ENCODE measurements around the gene RPS4Y2. TPM values are rescaled to one million over a fixed set of nuclear protein-coding genes. Genes with fewer than 3 reads are reported as not detected.

Gene RPS4Y2
- total RNA-seq: not detected in 2 replicates

DNA sequence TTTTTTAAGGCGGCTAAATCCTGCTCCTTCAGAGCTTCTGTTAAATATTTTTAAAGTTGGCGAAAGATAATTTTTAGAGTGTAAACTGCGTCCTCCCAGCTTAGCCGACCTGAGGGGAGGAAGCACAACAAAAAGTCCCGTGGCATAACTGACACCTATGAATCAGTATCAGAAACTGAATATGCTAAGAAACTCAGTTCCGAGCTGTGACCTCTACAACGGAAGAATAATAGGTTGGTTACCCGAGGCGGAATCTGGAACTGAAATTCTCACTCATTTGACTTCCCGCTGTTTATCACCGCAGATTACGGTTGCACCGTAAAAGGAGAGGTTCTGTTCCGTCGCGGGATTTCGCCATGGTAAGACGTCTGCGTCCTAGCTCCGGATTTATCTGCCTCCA lies at the start of gene RPS4Y2:
Gene RPS4Y2 (plus strand): TSS at position 301 of the 400 bp plus-strand sequence. CDS start 56 bp downstream, at position 357.

Other genes with a start within 250 kb of the RPS4Y2 start
- 9.0 and 10.5 TPM in 2 replicates for gene EIF1AY, start 180.3 kb upstream of the RPS4Y2 start, total RNA-seq